Common myeloid progenitor, CD34-positive (primary cell): Measurements from ENCODE around the gene CASP2.

Experiments used
- CTCF ChIA-PET: fragments of 350-600 bp; sonication (Branson Sonifier 250); formaldehyde crosslinking; loops from one replicate; lab custom pipeline; 2021; ENCODE audit warnings: antibody characterized with exemption; lab: Charles Lee
- POLR2A ChIA-PET: fragments of 350-600 bp; sonication (Branson Sonifier 250); formaldehyde crosslinking; loops from one replicate; lab custom pipeline; 2021; ENCODE audit warnings: antibody characterized with exemption; lab: Charles Lee
- DNase-seq, 3 donors: peaks; one replicate each; pipeline versions ENCODE4 v3.0.0 to v3.0.0-alpha.2; 2013
- H3K27ac ChIP-seq, 2 experiments: 1 replicate in 1 of 2; 2 replicates in 1 of 2; pipeline ENCODE4 v1.7.0; 2013; ENCODE audit warnings: inconsistent platforms in 2 of 2, low read length in 2 of 2, mild to moderate bottlenecking in 2 of 2, low read depth in 1 of 2, moderate library complexity in 1 of 2; ENCODE audit not compliant: severe bottlenecking in 2 of 2, insufficient read depth in 1 of 2, poor library complexity in 1 of 2
- H3K27me3 ChIP-seq, 5 experiments: replicated peaks in 2 of 5; 1 replicate in 3 of 5; 2 replicates in 2 of 5; pipeline versions ENCODE4 v1.6.1 to v1.7.0; 2013; ENCODE audit warnings: low read length in 4 of 5, mild to moderate bottlenecking in 2 of 5, moderate library complexity in 2 of 5, inconsistent platforms in 1 of 5; ENCODE audit not compliant: insufficient read depth in 5 of 5, control insufficient read depth in 4 of 5
- H3K36me3 ChIP-seq, 4 experiments: 1 replicate in 2 of 4; 2 replicates in 2 of 4; pipeline versions ENCODE4 v1.6.1 to v1.7.0; 2013; ENCODE audit warnings: low read length in 3 of 4, control low read depth in 1 of 4, mild to moderate bottlenecking in 1 of 4; ENCODE audit not compliant: control insufficient read depth in 4 of 4, insufficient read depth in 4 of 4
- H3K4me1 ChIP-seq, 4 experiments: 1 replicate in 3 of 4; 2 replicates in 1 of 4; pipeline versions ENCODE4 v1.6.1 to v1.7.1; 2013; ENCODE audit warnings: low read length in 3 of 4, mild to moderate bottlenecking in 3 of 4, control low read depth in 1 of 4, inconsistent platforms in 1 of 4, moderate library complexity in 1 of 4; ENCODE audit not compliant: control insufficient read depth in 4 of 4, insufficient read depth in 4 of 4; ENCODE audit errors: control extremely low read depth in 1 of 4
- H3K4me3 ChIP-seq, 7 experiments: 1 replicate in 4 of 7; 2 replicates in 3 of 7; pipeline versions ENCODE4 v1.5.1 to v1.7.0; 2013; ENCODE audit warnings: mild to moderate bottlenecking in 7 of 7, low read length in 6 of 7, moderate library complexity in 6 of 7, inconsistent platforms in 2 of 7, low read depth in 2 of 7, control low read depth in 1 of 7; ENCODE audit not compliant: insufficient read depth in 4 of 7, control insufficient read depth in 1 of 7; ENCODE audit errors: extremely low read depth in 1 of 7
- H3K9me3 ChIP-seq, 5 experiments: 1 replicate in 4 of 5; 2 replicates in 1 of 5; pipeline versions ENCODE4 v1.6.1 to v1.7.1; 2013; ENCODE audit warnings: low read length in 4 of 5, mild to moderate bottlenecking in 2 of 5, inconsistent platforms in 1 of 5, low read depth in 1 of 5, moderate library complexity in 1 of 5; ENCODE audit not compliant: control insufficient read depth in 4 of 5, insufficient read depth in 2 of 5; ENCODE audit errors: control extremely low read depth in 1 of 5
- WGBS: methylation state at CpG from one replicate; pipeline ENCODE4 v1.1.5; 2013; ENCODE audit not compliant: insufficient coverage; 5-methylcytosine and 5-hydroxymethylcytosine counted together

The CASP2 gene

DNA sequence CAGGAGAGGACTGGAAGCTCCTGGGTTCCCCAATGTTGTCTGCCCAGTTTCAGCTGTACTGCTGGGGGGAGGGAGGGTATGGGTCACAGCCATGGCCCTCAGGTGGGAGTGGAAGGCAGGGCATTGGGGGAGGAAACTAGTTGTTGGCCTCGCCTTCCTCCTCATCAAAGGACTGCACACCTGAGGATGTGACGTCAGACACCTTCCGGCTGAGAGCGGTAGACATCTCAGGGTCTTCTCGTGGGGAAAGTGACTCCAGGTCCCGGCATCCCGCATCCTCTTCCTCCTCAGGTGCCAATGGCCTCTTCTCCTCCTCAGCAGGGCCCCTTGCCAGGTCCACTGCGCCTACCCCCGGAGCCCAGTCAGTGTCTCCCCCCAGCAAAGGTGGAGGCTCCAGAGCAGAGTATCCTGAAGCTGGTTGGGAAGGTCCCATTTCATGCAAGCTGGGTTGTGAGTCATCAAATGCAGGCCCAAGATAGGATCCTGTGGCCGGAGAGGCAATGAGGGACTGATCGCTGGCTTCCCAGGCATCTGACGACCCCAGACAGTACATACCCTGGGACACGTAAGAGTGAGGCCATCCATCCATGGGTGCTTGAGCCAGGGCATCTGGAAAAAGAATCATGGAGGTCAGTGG lies 68.4 kb downstream of the CASP2 start:
- ChIA-PET CTCF (interaction anchor here (1.2 to 2.5 kb wide), 5 partner anchors 16 to 116 kb away, joined by 3 to 6 read pairs (median 4); no protein-coding TSS in a partner anchor), POLR2A (no interaction called here)
- Histone ChIP-seq H3K36me3 (no peaks in the 10 kb centered on the region), H3K4me3 (no peak overlapping the region), H3K4me1 (peaks cover 0 to 19% (median 11%) of the 10 kb centered on the region in 4 experiments), H3K9me3 (no peaks in the 10 kb centered on the region), H3K27me3 (peaks cover 0 to 15% (median 7%) of the 10 kb centered on the region in 5 experiments), H3K27ac (no peak overlapping the region)
- DNase-seq = no peak
- 100% methylated on average over 6 of the region's 13 CpGs for WGBS
